ENCODE data around the gene PIGQ.

PIGQ gene

GRCh38 chr16:569445-570254, at the start of gene PIGQ:
Gene PIGQ (plus strand): TSS chr16:569968. CDS start chr16:574075, 4,107 bp downstream.
- DNase-seq = no peak

- DNase-seq = no peak
These were observed 48.9 kb upstream of the PIGQ start for GRCh38 chr16:520847-521246.

DNA sequence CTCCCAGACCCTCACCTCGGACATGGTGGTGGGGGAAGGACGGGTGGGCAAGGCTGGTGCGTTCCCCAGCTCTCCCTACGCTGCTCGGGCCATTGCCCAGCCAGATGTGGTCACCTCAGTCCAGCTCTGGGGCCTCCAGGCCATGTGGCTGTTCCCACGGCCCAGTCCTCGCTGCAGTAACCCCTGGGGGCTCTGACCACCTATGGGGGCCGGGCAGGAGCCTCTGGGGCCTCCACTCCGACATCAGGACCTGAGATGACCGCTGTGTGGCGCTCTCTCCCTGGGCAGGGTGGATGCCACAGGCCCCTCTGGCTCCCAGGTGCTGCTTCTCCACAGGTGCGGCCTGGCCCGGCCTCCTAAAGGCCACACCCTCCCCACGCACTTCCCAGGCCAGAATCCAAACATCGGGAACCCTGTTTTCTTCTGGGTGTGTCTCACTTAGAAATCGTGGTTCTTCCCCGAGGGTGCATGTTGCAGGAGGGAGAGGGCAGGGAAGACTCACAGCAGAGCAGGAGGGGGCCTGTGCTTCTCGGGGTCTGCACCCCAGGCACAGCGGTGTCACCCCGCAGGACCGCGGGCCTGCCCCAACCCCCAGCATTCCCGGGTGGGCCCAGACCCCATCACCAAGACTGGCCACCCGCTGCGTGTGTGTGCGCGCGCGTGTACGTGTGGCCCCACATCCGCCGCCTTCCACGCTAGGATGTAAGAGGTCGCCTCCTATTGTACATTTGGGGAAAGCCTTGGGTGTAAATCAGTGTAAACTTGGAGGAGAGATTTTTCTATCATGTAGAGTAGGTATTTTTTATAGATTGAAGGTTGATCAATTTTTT, 48.2 kb upstream of the PIGQ start:
- DNase-seq = no peak

DNA sequence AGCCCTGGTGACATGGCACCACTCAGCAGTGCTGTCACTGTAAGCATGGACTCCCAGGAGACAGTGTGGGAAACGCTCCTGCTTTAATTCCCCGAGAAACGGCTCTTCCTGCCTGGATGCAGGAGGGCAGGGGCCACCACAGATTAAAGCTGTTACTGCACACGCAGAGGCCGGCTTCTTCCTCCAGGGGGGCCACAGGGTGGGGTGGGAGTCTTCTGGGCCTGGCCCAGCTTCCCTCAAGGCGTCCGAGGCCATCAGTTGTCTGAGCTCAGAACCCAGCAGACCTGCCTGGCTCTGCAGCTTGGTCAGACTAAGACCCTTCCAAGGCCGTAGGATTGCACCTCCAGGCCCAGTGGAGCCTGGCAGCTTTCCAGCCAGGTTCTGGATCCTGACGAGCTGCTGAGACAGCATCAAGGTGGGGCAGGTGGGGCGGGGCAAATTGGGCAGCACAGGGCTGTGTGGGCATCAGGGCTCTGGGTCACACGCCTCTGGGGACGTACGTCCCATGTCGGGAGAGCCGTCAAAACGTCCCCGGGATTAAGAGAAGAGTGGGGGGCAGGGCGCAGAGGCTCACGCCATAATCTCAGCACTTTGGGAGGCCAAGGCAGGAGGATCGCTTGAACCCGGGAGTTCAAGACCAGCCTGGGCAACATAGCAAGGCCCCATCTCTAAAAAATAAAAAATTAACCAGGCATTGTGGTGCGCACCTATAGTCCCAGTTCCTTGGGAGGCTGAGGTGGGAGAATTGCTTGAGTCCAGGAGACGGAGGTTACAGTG, 47.3 kb upstream of the PIGQ start:
- no peak for DNase-seq

GRCh38 chr16:523097-523741, 46.5 kb upstream of the PIGQ start:
- DNase-seq = no peak

DNA sequence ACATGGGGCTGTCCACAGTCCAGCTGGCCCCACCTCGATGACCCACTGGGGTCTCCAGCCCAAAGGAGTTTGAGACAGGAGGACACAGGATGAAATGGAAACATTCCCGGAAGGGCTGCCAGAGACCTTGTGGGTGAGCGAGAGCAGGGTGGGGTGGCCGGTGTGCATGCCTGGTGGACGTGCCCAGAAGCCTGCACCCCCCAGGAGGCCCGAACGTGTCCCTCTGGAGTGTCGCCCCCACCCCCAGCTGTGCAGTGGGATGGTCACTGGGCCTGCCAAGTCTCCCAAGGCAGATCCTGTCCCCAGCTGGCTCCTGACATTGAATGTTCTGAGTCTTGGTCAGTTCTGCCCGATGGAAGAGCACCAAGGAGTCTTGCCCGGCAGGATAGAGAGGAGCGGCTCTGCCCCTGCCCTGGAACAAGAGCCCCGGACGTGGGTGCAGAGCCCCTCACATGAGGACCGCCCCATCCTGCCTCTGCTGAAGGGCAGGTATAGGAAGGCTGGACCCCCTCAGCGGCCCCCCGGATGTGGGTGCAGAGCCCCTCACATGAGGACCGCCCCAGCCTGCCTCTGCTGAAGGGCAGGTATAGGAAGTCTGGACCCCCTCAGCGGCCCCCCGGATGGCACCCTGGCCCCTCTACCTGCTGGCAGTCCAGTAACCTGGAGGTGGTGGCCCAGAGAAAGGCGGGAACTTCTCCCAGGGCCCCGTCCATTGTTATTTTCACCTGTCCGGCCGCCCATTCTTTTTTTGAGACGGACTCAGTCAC, 45.3 kb upstream of the PIGQ start:
- DNase-seq = no peak

GRCh38 chr16:525123-525519, 44.6 kb upstream of the PIGQ start:
- no peak for DNase-seq

DNA sequence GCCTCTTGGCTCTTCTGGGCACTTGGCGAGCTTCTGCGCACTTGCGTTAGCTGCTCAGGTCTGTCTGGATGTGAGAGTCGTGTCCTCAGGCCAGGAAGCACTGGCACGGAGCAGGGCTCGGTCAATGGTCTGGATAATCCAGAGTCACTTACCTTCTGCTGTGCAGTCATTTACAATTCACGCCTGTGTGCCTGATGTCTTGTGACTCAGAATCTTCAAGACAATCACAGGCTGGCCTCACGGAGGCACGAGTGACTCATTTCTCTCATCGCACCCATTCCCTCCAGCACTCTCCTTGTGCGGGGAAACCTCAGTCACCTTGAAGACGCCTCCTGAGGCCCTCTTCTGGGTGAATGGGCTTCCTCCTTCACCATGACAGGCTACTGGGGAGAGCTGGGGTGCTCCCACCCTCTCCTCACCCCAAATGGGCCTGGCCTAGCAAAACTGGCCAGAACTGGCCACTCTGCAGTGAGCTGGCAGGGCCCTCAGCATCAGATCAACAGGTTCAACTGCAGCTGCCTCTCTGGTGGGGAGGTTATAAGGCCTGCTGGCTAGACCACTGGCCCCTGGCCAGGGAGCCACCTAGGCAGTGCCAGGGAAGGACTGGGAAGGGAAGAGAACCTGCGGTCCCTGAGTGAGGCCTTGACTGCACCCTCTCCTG, 44.1 kb upstream of the PIGQ start:
- DNase-seq = no peak

DNA sequence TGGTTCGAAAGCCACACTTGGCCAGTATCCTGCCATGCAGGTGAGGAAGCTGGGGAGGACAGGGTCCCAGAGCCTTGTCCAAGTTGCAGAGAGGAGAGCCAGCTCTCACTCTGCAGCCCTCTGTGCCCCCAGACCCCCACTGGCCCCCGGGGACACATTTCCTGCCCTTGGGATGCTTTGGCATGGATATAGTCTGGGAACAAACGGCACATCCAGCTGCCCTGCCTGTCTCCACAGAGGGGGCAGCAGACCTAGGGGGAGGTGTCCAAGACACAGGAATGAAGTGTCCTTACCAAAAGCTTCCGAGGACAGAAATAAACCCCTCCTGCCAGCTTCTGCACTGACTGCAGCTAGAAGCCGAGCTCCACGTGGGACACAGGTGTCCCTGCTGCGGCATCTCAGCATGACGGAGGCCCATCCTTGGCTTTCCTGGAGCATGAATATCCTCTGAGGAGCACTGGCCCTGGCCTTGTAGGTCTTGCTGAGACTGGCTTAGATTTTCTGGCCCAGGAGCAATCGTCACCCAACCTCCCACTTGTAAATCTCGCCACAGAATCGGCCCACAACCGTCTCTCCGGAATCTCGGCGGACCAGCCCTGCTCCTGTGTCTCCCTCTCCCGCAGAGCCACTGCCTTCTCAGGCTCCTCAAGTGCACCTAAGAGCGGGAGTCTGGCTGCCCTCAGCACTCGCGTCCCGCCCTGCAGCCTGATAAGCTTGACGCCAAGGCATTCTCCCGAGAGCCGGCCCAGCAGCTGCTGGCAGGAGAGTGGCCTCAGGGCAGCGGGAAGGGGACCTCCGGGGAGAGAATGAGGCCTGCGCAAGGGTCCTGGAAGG, 43.4 kb upstream of the PIGQ start:
- DNase-seq = no peak

GRCh38 chr16:527015-527903, 42.5 kb upstream of the PIGQ start, which contains the start of gene CAPN15:
Gene CAPN15 (plus strand): TSS chr16:527712. CDS start chr16:546839, 19,127 bp downstream.
- DNase-seq = peak; percentile 29

DNA sequence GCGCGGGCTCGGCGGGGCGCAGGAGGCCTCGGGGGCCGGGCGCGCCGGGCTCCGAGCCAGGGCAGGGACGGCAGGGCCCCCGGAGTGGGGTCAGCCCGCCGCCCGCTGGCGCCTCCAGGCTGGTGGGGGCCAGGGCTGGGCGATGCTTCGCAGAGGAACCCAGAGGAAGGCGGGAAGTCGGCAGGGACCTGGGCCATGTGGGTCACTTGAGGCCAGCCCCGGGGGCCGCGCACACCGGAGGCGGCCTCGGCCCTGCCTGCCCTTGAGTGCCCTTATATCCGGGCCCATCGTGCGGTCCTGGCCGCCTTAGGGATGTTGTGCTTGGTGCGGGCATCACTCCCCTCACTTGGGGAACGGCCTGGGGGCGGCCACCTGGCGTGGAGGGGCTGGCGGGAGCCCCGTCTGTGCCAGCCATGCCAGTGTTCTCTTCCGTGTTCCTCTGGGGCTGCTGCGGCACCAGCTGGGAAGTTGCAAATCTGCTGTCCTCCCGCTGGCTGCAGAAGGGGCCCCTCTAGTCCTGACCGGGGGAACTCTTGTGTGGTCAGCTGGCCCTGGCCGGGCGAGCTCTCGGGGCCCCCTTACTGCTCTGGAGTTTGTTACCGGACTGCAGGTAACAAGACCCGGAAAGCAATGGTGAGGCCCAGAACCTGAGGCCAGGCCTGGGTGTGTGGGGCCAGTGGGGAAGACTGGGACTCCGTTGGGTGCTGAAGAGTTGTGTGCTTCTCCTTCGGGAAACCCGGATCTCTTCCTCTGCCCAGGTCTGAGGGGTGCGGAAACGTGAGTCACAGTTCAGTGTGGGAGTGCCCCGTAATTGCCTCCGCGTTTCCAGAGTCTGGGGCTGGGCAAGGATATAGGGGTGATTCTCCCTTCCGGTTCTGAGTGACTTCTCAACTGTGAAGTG, 41.4 kb upstream of the PIGQ start:
- DNase-seq = no peak

DNA sequence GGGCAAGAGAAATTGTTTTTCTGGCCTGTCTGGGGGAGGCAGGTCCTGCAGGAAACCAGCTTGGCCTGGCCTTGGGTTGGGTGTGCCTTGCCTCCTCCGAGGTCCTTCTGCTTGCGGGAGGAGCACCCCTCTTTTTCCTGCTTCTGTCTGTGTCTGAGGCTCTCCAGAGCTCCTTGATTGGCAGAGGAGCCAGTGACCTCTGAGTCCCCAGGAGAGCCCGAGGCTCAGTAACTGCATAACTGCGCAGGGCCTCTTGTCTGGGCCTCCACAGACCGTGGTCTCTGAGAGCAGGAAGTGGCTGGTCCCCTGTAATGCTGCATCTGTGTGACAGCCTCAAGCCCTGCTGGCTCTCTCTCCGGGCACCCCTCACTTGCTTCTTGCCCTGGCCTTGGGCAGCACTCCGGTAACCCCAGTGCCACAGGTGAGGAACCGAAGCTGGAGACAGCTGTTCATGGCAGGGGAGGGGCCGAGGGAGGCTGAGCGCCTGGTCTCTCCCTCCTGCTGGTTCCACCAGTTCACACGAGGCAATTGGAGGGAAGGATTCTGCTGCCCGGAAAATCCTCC, 40.7 kb upstream of the PIGQ start:
- DNase-seq = no peak

DNA sequence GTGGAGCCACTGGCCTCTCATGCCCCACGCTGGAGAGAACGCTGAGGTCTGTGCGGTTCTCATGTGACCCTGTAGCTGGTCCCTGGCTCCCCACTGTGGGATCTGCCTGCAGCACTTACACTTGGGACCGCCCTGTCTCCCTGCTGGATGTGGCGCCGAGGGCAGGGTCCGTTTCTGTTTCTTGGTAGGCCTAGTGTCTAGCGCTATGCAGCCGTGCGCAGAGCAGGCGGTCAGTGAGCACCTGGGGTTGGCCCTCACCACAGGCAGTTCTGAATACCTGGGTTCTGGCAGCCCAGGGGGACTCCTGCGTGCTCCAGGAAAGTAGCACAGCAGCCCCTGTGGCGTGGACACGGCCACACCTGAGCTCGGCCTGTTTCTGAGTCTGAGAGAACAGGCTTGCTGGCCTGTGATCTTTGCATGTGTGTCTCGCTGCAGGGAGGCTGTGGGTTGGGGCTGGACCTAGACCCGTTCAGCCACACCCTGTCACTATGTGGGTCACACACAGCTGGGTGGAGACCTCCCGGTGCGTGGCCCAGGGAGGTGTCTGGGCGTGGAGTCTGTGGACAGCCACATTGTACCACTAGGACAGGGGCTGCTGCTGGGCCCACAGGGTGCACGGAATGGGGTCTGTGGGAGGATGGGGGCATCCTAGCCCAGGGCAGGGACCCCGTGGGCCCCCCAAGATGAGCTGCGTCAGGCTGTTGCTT, 39.5 kb upstream of the PIGQ start:
- DNase-seq = no peak

- no peak for DNase-seq
These were observed 38.2 kb upstream of the PIGQ start for GRCh38 chr16:531494-532125.

GRCh38 chr16:533391-534123, 36.2 kb upstream of the PIGQ start:
- no peak for DNase-seq

DNA sequence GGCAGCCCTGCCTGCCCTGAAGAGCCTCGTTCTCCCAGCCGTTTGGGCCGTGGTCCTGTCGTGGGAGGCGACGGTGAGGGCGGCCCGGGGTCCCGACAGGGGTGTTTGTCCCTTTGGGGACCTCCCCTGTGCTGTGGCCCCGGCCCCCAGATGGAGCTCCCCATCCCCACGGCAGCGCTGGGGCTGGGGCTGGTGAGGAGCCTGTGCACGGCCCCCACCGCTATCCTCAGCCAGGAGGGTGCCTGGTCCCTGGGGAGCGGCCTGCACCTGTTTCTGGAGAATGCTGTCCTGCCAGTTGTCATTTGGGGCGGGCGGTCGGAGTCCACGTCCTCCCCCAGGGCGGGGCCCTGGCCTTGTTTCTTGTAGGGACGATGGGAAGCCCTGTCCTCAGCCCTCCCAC, 35.6 kb upstream of the PIGQ start:
- DNase-seq = no peak
